SK-N-SH treated with all-trans-retinoic acid at 6 μM for 48 hours (cell line): ENCODE results near the gene GAL3ST1.

ENCODE experiments used
- ISL1 ChIP-seq: fragments of 250-450 bp; sonication (Bioruptor Pico); IDR thresholded peaks from 2 replicates; pipeline ENCODE4 v2.1.2; 2022; ENCODE audit warnings: mild to moderate bottlenecking, moderate library complexity
- OSR1 ChIP-seq: fragments of 250-450 bp; sonication (Bioruptor Pico); IDR thresholded peaks from 2 replicates; pipeline ENCODE4 v1.8.0; 2022; ENCODE audit warnings: moderate library complexity, mild to moderate bottlenecking, inconsistent platforms
- SNAI2 ChIP-seq: fragments of 250-450 bp; sonication (Bioruptor Pico); IDR thresholded peaks from 2 replicates; pipeline ENCODE4 v1.5.0; 2020; ENCODE audit warnings: mild to moderate bottlenecking, moderate library complexity
- TCF4 ChIP-seq: fragments of 250-450 bp; sonication (Bioruptor Pico); IDR thresholded peaks from 2 replicates; pipeline ENCODE4 v1.8.0; 2021; ENCODE audit warnings: mild to moderate bottlenecking, moderate library complexity, borderline replicate concordance
- ZFP30 ChIP-seq: fragments of 450-650 bp; formaldehyde crosslinking; IDR thresholded peaks from 2 replicates; pipeline ENCODE4 v1.5.0; 2022; ENCODE audit warnings: mild to moderate bottlenecking, moderate library complexity
- ZNF565 ChIP-seq: fragments of 450-650 bp; formaldehyde crosslinking; conservative IDR thresholded peaks from 2 replicates; pipeline ENCODE4 v1.5.0; 2020; ENCODE audit warnings: low read depth, mild to moderate bottlenecking, moderate library complexity
- ZNF70 ChIP-seq: fragments of 450-650 bp; formaldehyde crosslinking; IDR thresholded peaks from 2 replicates; pipeline ENCODE4 v1.5.0; 2020; ENCODE audit warnings: mild to moderate bottlenecking, moderate library complexity
- TF ChIP-seq, protein P1 (sequence below): fragments of 250-450 bp; sonication (Bioruptor Pico); IDR thresholded peaks from 2 replicates; pipeline ENCODE4 v1.5.1; 2021; ENCODE audit warnings: mild to moderate bottlenecking, moderate library complexity
- TF ChIP-seq, protein P2 (sequence below): fragments of 250-450 bp; sonication (Bioruptor Pico); IDR thresholded peaks from 2 replicates; pipeline ENCODE4 v1.5.1; 2020; ENCODE audit warnings: low read depth, mild to moderate bottlenecking, moderate library complexity
- TF ChIP-seq, protein P3 (sequence below): fragments of 250-450 bp; sonication (Bioruptor Pico); IDR thresholded peaks from 2 replicates; pipeline ENCODE4 v1.8.0; 2021; ENCODE audit warnings: low read depth, mild to moderate bottlenecking, moderate library complexity, borderline replicate concordance

DNA sequence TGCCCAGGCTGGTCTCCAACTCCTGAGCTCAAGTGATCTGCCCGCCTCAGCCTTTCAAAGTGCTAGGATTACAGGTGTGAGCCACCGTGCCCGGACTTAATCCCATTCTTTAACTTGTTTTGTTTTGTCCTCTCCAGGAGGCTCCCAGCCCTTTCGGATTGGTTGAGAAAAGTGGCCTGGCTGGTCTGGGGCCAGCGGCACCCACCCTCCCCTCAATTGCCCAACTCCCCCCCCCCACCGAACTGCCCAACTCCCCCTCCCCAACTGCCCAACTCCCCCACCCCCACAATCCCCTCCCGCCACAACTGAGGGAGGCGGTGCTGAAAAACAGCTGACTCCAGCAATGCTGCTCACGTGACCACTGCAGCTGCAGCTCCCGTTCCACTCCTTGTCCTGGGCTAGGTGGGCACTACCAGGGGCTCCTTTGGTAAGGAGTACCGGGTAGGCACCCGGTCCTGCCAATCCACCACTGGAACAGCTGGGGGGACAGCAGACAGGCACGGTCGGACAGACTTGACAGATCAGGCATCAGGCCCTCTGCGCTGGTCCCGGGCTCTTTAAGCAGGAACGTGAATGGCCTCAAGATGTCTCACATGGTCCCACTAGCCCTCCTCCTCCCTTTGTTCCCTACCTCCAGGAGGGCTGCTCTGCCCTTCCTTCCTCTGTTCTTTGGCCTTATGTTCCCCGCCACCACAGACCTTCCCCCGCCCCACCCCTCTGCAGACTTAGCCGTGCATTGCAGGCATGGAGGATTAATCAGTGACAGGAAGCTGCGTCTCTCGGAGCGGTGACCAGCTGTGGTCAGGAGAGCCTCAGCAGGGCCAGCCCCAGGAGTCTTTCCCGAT lies 32.2 kb upstream of the GAL3ST1 start, which contains the start of gene TCN2:
- TF ChIP-seq ZNF70 (CRISPR knock-in tag) (no peak), TCF4 (no peak), ZFP30 (CRISPR knock-in tag) (no peak), ISL1 (CRISPR knock-in tag) (no peak), SNAI2 (CRISPR knock-in tag) (no peak), ZNF565 (no peak), OSR1 (CRISPR knock-in tag) (no peak)
- TF ChIP-seq, protein P1, sequence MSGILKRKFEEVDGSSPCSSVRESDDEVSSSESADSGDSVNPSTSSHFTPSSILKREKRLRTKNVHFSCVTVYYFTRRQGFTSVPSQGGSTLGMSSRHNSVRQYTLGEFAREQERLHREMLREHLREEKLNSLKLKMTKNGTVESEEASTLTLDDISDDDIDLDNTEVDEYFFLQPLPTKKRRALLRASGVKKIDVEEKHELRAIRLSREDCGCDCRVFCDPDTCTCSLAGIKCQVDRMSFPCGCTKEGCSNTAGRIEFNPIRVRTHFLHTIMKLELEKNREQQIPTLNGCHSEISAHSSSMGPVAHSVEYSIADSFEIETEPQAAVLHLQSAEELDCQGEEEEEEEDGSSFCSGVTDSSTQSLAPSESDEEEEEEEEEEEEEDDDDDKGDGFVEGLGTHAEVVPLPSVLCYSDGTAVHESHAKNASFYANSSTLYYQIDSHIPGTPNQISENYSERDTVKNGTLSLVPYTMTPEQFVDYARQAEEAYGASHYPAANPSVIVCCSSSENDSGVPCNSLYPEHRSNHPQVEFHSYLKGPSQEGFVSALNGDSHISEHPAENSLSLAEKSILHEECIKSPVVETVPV (CRISPR knock-in tag): no peak
- TF ChIP-seq, protein P2, sequence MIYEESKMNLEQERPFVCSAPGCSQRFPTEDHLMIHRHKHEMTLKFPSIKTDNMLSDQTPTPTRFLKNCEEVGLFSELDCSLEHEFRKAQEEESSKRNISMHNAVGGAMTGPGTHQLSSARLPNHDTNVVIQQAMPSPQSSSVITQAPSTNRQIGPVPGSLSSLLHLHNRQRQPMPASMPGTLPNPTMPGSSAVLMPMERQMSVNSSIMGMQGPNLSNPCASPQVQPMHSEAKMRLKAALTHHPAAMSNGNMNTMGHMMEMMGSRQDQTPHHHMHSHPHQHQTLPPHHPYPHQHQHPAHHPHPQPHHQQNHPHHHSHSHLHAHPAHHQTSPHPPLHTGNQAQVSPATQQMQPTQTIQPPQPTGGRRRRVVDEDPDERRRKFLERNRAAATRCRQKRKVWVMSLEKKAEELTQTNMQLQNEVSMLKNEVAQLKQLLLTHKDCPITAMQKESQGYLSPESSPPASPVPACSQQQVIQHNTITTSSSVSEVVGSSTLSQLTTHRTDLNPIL (CRISPR knock-in tag): no peak
- TF ChIP-seq, protein P3, sequence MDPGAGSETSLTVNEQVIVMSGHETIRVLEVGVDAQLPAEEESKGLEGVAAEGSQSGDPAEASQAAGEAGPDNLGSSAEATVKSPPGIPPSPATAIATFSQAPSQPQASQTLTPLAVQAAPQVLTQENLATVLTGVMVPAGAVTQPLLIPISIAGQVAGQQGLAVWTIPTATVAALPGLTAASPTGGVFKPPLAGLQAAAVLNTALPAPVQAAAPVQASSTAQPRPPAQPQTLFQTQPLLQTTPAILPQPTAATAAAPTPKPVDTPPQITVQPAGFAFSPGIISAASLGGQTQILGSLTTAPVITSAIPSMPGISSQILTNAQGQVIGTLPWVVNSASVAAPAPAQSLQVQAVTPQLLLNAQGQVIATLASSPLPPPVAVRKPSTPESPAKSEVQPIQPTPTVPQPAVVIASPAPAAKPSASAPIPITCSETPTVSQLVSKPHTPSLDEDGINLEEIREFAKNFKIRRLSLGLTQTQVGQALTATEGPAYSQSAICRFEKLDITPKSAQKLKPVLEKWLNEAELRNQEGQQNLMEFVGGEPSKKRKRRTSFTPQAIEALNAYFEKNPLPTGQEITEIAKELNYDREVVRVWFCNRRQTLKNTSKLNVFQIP (CRISPR knock-in tag): no peak
